NOMO-1 (cell line): ENCODE measurements around the gene HAUS5.

Experiments
- DNase-seq, 2 experiments: peaks; one replicate each; lab custom pipeline; 2025; ENCODE audit not compliant: unreplicated experiment in 2 of 2; lab: John Stamatoyannopoulos, UW

Gene HAUS5

GRCh38 chr19:35666251-35666913 is 53.8 kb downstream of the HAUS5 start, which contains the start of gene UPK1A:
TSS of gene UPK1A (plus strand) at chr19:35666517. CDS start at chr19:35666813, 296 bp downstream.
- DNase-seq = no peak

GRCh38 chr19:35669566-35669965 is 57.0 kb downstream of the HAUS5 start:
- no peak for DNase-seq

GRCh38 chr19:35669974-35670373 is 57.4 kb downstream of the HAUS5 start:
- DNase-seq = no peak

- no peak for DNase-seq
Measured at GRCh38 chr19:35670686-35671085, 58.2 kb downstream of the HAUS5 start.

- DNase-seq = no peak
Measured at GRCh38 chr19:35671818-35672217, 59.3 kb downstream of the HAUS5 start.

GRCh38 chr19:35673121-35673804 is 60.7 kb downstream of the HAUS5 start:
- no peak for DNase-seq
